A549 (cell line): ENCODE data around the gene PSMB10. TPM values are rescaled to one million over a fixed set of nuclear protein-coding genes. Genes with fewer than 3 reads are reported as not detected.

Experiments used
- ATAC-seq, 2 experiments: fragments of 200-7000 bp in 1 of 2; fragments of >200 bp in 1 of 2; cut with Nextera tagmentation in 1 of 2; cut with Tn5 transposase in 1 of 2; 3 replicates each; pipeline versions ENCODE4 v1.8.0 to v1.9.1; 2018 to 2020; ENCODE audit warnings: mild to moderate bottlenecking in 1 of 2, moderate library complexity in 1 of 2
- CTCF ChIA-PET: fragments of 300-600 bp; sonication (Branson Sonifier 250); formaldehyde crosslinking; extraction: SDS; loops from one replicate; lab custom pipeline; 2021; ENCODE audit warnings: antibody characterized with exemption, inconsistent platforms; lab: Yijun Ruan, JAX
- POLR2A ChIA-PET: fragments of 350-600 bp; formaldehyde crosslinking; extraction: SDS; loops from one replicate; lab custom pipeline; 2021; ENCODE audit warnings: antibody characterized with exemption, inconsistent platforms; lab: Yijun Ruan, JAX
- DNase-seq, 2 experiments: peaks; one replicate each; pipeline versions ENCODE4 v3.0.0 to v3.0.0-alpha.2; 2011 to 2016; ENCODE audit warnings: low read depth in 1 of 2, low spot score in 1 of 2
- FAIRE-seq: peaks from 2 replicates; lab custom pipeline; 2011; peaks lifted over from hg19 to GRCh38; lab: Jason Lieb, UNC
- H3K27ac ChIP-seq, 2 experiments: fragments of >200 bp; sonication (Bioruptor Twin); formaldehyde crosslinking; 3 replicates each; pipeline ENCODE4 v1.5.1; 2016 to 2017
- H3K4me1 ChIP-seq: fragments of >200 bp; sonication (Bioruptor Twin); formaldehyde crosslinking; 3 replicates; pipeline ENCODE4 v1.6.1; 2016
- H3K4me2 ChIP-seq: fragments of >200 bp; sonication (Bioruptor Twin); formaldehyde crosslinking; 3 replicates; pipeline ENCODE4 v1.6.1; 2016
- H3K4me3 ChIP-seq: fragments of >200 bp; sonication (Bioruptor Twin); formaldehyde crosslinking; 3 replicates; pipeline ENCODE4 v1.5.1; 2016
- H3K9me3 ChIP-seq: fragments of >200 bp; sonication (Bioruptor Twin); formaldehyde crosslinking; 3 replicates; pipeline ENCODE4 v1.6.1; 2016
- BHLHE40 ChIP-seq: IDR thresholded peaks from 2 replicates; pipeline ENCODE4 v1.6.1; 2012; ENCODE audit warnings: low read depth, low read length, inconsistent platforms
- CBX8 ChIP-seq: fragments of 200-600 bp; sonication (generic); IDR thresholded peaks from 2 replicates; pipeline ENCODE4 v1.6.1; 2016
- CHD4 ChIP-seq: fragments of 200-600 bp; sonication (generic); IDR thresholded peaks from 2 replicates; pipeline ENCODE4 v1.6.1; 2016; ENCODE audit warnings: antibody characterized with exemption, mild to moderate bottlenecking, borderline replicate concordance
- CTCF ChIP-seq: fragments of >200 bp; sonication (Bioruptor Twin); formaldehyde crosslinking; IDR thresholded peaks from 3 replicates; pipeline ENCODE4 v1.5.1; 2016
- EHF ChIP-seq: fragments of 250-450 bp; sonication (Bioruptor Pico); IDR thresholded peaks from 2 replicates; pipeline ENCODE4 v1.5.0; 2020; ENCODE audit warnings: mild to moderate bottlenecking
- EHMT2 ChIP-seq: fragments of 200-600 bp; sonication (generic); IDR thresholded peaks from 2 replicates; pipeline ENCODE4 v1.6.1; 2016; ENCODE audit warnings: antibody characterized with exemption, low read depth, mild to moderate bottlenecking, moderate library complexity
- ESRRA ChIP-seq: fragments of 150-350 bp; IDR thresholded peaks from 2 replicates; pipeline ENCODE4 v1.6.1; 2014; ENCODE audit warnings: mild to moderate bottlenecking, low read length, borderline replicate concordance
- HEYL ChIP-seq: fragments of 250-450 bp; sonication (Bioruptor Pico); IDR thresholded peaks from 2 replicates; pipeline ENCODE4 v1.8.0; 2021; ENCODE audit warnings: mild to moderate bottlenecking, moderate library complexity
- HMGXB4 ChIP-seq: fragments of 250-450 bp; sonication (Bioruptor Pico); IDR thresholded peaks from 2 replicates; pipeline ENCODE4 v1.5.0; 2021; ENCODE audit warnings: mild to moderate bottlenecking, moderate library complexity, borderline replicate concordance
- HOXB13 ChIP-seq: fragments of 250-450 bp; sonication (Bioruptor Pico); IDR thresholded peaks from 2 replicates; pipeline ENCODE4 v1.5.0; 2020; ENCODE audit warnings: low read depth, mild to moderate bottlenecking, moderate library complexity
- MYC ChIP-seq: IDR thresholded peaks from 2 replicates; pipeline ENCODE4 v1.6.1; 2012; ENCODE audit warnings: mild to moderate bottlenecking, inconsistent platforms, low read length, improper control_type of control experiment, borderline replicate concordance
- PBX3 ChIP-seq: IDR thresholded peaks from 2 replicates; pipeline ENCODE4 v1.6.1; 2012
- PHF8 ChIP-seq: fragments of 200-600 bp; sonication (generic); IDR thresholded peaks from 2 replicates; pipeline ENCODE4 v1.6.1; 2016; ENCODE audit warnings: low read depth, mild to moderate bottlenecking, antibody characterized with exemption, moderate library complexity, borderline replicate concordance
- POLR2A ChIP-seq: IDR thresholded peaks from 2 replicates; pipeline ENCODE4 v1.6.1; 2012; ENCODE audit warnings: mild to moderate bottlenecking, low read length
- POLR2AphosphoS2 ChIP-seq: conservative IDR thresholded peaks from 2 replicates; pipeline ENCODE4 v1.6.1; 2012; ENCODE audit warnings: low read length, improper control_type of control experiment, inconsistent platforms
- REST ChIP-seq: fragments of 200-600 bp; sonication (generic); IDR thresholded peaks from 2 replicates; pipeline ENCODE4 v1.6.1; 2016; ENCODE audit warnings: antibody characterized with exemption, mild to moderate bottlenecking, moderate library complexity
- SMC3 ChIP-seq: fragments of >200 bp; sonication (Bioruptor Twin); formaldehyde crosslinking; IDR thresholded peaks from 3 replicates; pipeline ENCODE4 v1.6.1; 2018; ENCODE audit warnings: inconsistent platforms
- SREBF2 ChIP-seq: fragments of 450-650 bp; IDR thresholded peaks from 2 replicates; pipeline ENCODE4 v1.6.1; 2014; ENCODE audit warnings: mild to moderate bottlenecking, moderate library complexity
- TFCP2L1 ChIP-seq: fragments of 250-450 bp; sonication (Bioruptor Pico); IDR thresholded peaks from 2 replicates; pipeline ENCODE4 v1.5.0; 2021; ENCODE audit warnings: mild to moderate bottlenecking
- ZC3H11A ChIP-seq: fragments of 450-650 bp; IDR thresholded peaks from 2 replicates; pipeline ENCODE4 v1.6.1; 2014; ENCODE audit warnings: antibody characterized with exemption, mild to moderate bottlenecking
- ZFP36 ChIP-seq: fragments of 450-650 bp; IDR thresholded peaks from 2 replicates; pipeline ENCODE4 v1.6.1; 2014; ENCODE audit warnings: borderline replicate concordance; ENCODE audit not compliant: partially characterized antibody
- ZSCAN20 ChIP-seq: fragments of 250-450 bp; sonication (Bioruptor Pico); IDR thresholded peaks from 2 replicates; pipeline ENCODE4 v1.8.0; 2022; ENCODE audit warnings: mild to moderate bottlenecking, moderate library complexity
- WGBS: methylation state at CpG from one replicate; pipeline ENCODE4 v1.1.6; 2017; ENCODE audit errors: missing lambda C conversion rate; 5-methylcytosine and 5-hydroxymethylcytosine counted together
- polyA plus RNA-seq, 4 experiments: library from polyadenylated mRNA; depleted of rRNA in 3 of 4; stranded (reverse); fragments of >200 nt; fragmentation: RNase III in 1 of 4; extraction: RNeasy Plus Mini Kit Qiagen cat#74134 plus additional on column Dnase treatment in 1 of 4; gene quantifications; 2 replicates in 3 of 4; 3 replicates in 1 of 4; pipeline ENCODE4 v1.2.3, GENCODE V29; 2011 to 2017

PSMB10 gene
- polyA plus RNA-seq, 2 of the 4 experiments (the other 2 are of a cell fraction) = 11.3 to 52.4 TPM

GRCh38 chr16:67935101-67935401 is 1.6 kb downstream of the PSMB10 start:
- peak overlapping the region; percentile 76 for H3K4me3 ChIP-seq
- no peaks in the 10 kb centered on the region for H3K9me3 ChIP-seq
- TF ChIP-seq TFCP2L1 (no peak), HOXB13 (CRISPR knock-in tag) (no peak), BHLHE40 (no peak), EHF (CRISPR knock-in tag) (no peak), CTCF (no peak), PBX3 (no peak), HMGXB4 (no peak), HEYL (CRISPR knock-in tag) (no peak), MYC (no peak), EHMT2 (no peak), ESRRA (no peak)
- peaks cover 16% of the 10 kb centered on the region; the same call in 2 of the 3 replicates for H3K4me1 ChIP-seq
- CTCF ChIA-PET = interaction anchor here (1.0 to 22.2 kb wide), 10 partner anchors 9 to 414 kb away, joined by 3 to 370 read pairs (median 10); partner anchors contain the start of genes EDC4 and NRN1L
- POLR2A ChIA-PET = interaction anchor here (1.0 to 1.5 kb wide), 7 partner anchors 10 to 129 kb away, joined by 3 to 9 read pairs (median 4); partner anchors contain the start of genes DDX28, DUS2, RANBP10 and TSNAXIP1
- H3K27ac ChIP-seq = peak overlapping the region; percentile 88 to 96
- FAIRE-seq (no peak), ATAC-seq (peak in 1 of 2 experiments; percentile 1; a peak in 3 of 6 replicates), DNase-seq (no peak)
- 20% methylated on average over 13 of the region's 13 CpGs for WGBS
- H3K4me2 ChIP-seq = peak overlapping the region; percentile 89

GRCh38 chr16:67934306-67935100 is 2.1 kb downstream of the PSMB10 start:
- FAIRE-seq (no peak), ATAC-seq (no peak), DNase-seq (no peak)
- ChIA-PET POLR2A (no interaction called here), CTCF (interaction anchor here (0.7 to 22.2 kb wide), 8 partner anchors 9 to 414 kb away, joined by 3 to 370 read pairs (median 15); partner anchors contain the start of genes EDC4 and NRN1L)
- peak overlapping the region; percentile 88 to 96 for H3K27ac ChIP-seq
- WGBS = 93% methylated on average over 13 of the region's 13 CpGs
- H3K4me1 ChIP-seq = peaks cover 16% of the 10 kb centered on the region; the same call in 2 of the 3 replicates
- no peaks in the 10 kb centered on the region for H3K9me3 ChIP-seq
- H3K4me3 ChIP-seq = peak overlapping the region; percentile 76
- no peak for TF ChIP-seq ZFP36
- no peak for TF ChIP-seq SREBF2
- TF ChIP-seq CHD4 = no peak
- no peak for TF ChIP-seq PHF8
- no peak for TF ChIP-seq EHF (CRISPR knock-in tag)
- TF ChIP-seq POLR2A = no peak
- no peak for TF ChIP-seq SMC3
- no peak for TF ChIP-seq MYC
- TF ChIP-seq ZSCAN20 = no peak
- no peak for TF ChIP-seq ZC3H11A
- no peak for TF ChIP-seq HMGXB4
- TF ChIP-seq REST = no peak
- no peak for TF ChIP-seq CBX8
- TF ChIP-seq POLR2AphosphoS2 = no peak
- H3K4me2 ChIP-seq = peak overlapping the region; percentile 89
